DND-41 (cell line): Measurements from ENCODE around the gene SLC36A3.

Experiments
- CTCF ChIP-seq: IDR thresholded peaks from 2 replicates; pipeline ENCODE4 v1.5.1; 2012; ENCODE audit warnings: borderline replicate concordance, low read length, moderate library complexity, mild to moderate bottlenecking; ENCODE audit not compliant: poor library complexity, severe bottlenecking; ENCODE audit errors: extremely low read depth
- EZH2 ChIP-seq: IDR thresholded peaks from 3 replicates; pipeline ENCODE4 v1.6.1; 2012; ENCODE audit warnings: borderline replicate concordance, low read depth, mild to moderate bottlenecking, moderate library complexity, low read length, inconsistent platforms; ENCODE audit not compliant: severe bottlenecking

GRCh38 chr5:151295138-151295537, 8.4 kb downstream of the SLC36A3 start:
- TF ChIP-seq CTCF: no peak
- TF ChIP-seq EZH2: no peak
